NCI-H1436 treated with DMSO at 0.1 percent for 48 hours (cell line): ENCODE data around the gene DCAF10.
"Not testable (repeated sequence)": the region's sequence is repeated elsewhere in the genome, so short reads cannot be mapped to it uniquely, and the experiment has no call there.

Experiments used
- DNase-seq: peaks from one replicate; lab custom pipeline; 2025; lab: John Stamatoyannopoulos, UW

Gene DCAF10

GRCh38 chr9:37790096-37790495 lies 10.5 kb upstream of the DCAF10 start:
- DNase-seq: no peak

DNA sequence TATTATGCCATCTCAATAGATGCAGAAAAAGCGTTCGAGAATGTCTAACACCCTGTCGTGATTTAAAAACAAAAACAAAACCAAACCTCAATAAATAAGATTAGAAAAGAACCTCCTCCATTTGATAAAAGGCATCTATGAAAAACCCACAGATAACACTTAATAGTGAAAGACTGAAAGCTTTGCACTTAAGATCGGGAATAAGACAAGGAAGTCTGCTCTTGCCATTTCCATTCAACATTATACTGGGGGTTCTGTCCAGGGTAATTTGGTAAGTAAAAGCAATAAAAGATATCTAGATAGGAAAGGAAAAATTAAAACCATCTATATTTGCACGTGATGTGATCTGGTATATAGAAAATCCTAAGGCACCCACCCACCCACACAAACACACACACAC lies 8.5 kb upstream of the DCAF10 start:
- no peak for DNase-seq

DNA sequence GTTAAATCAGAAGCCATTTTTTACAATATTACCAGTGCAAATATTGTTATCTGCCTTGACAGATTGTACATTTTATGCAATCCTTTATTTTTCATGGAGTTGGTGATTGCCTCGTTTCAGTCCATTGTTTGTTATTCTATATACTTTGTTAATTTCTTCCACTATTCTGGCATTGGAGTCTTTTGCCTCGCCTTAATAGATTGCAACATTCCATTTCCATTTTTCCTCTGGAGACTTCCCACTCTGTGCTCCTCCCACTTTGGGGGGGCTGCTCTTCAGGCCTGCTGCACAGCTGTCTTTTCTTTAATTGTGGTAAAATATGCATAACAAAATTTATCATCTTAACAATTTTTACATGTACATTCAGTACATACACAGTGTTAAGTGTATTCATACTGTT lies 4.4 kb upstream of the DCAF10 start:
- DNase-seq: no peak

DNA sequence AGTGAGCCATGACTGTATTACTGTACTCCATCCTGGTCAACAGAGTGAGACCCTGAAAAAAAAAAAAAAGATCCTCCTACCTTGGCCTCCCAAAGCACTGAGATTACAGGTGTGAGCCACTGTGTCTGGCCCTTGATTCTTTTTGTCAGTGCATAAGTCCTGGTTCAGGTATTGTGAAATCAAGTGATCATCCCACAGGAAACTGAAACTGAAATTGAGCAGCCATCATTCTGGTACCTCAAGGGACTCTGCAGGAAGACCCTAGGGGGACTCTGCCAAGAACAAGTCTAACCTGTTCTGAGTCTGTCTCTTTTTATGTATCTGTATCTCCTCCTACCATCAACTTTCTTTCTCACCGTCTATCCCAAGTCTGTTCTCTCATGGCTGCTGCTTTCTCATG lies 1.9 kb upstream of the DCAF10 start:
- DNase-seq: no peak

DNA sequence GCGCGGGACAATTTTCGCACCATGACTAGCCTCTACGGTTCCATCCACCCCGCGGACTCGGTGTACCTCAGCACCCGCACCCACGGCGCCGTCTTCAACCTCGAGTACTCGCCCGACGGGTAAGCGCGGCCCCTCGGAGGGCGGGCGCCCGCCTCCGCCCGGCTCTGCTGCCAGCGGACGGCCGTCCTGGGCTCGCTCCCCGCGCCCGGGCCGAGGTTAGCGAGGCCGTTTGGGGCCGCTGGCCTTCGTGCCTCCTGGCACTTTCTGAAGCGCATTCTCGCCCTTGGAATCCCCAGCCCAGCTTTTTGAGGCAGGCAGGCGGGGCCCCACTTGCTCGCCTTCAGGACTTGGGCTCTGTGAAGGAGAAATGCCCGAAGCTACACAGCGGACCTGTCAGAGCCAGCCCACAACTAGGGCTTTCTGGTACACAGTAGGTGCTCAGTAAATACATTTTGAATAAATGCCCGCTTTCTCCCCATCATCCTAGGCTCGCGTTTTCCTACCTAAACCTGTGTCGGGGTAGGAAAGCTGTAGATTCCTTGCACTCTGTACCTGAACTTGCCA lies 772 bp downstream of the DCAF10 start:
- no peak for DNase-seq

DNA sequence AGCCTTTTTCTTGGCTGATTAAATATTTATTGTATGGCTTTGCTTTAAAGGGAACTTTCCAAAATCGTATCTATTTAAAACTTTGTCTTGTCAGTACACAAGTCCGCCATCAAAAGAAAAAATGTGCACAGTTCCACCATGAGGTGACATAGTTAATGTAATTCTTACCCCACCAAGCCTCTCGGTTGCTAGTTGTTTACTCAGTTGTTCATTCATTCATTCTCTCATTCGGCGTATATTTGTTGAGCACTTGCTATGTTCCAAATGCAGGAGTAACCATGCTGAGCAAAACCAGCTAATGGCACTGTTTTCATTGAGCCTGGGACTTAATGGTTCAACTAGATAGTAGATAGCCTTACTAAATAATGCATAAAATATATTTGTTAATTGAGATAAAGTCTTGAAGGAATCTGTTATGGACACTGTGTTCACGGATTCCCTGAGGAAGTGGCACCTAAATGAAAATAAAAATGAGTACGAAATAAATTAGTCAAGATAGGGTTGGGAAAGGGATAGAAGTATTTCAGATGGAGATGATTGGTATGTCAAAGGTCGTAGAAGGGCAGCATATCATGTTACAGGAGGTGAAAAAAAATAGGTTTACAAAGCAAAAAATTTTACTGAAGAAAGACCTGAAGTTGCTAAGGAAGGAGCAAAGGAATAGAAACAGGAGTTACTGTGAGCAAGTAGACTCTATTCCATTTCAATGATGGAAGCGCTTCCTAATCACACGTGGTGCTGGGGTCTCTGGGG lies 1.5 kb downstream of the DCAF10 start:
- no peak for DNase-seq

DNA sequence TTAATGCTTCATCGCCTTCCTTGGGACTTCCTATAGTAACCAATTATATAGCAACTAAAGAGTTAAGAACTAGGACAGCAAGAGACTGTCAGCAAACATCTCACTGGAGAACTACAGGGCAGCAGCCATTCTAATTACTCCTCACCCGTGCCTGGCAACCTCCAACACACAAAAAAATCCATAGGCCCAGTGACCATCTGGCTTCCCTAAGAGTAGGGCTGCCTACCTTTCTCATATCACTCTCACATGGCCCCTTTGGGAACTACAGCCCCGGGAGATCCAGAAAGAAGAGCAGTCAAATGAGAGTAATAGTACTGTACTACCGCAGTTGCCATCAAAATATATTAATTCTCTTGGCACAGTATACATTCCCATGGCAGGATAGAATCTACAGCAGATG lies 5.7 kb downstream of the DCAF10 start:
- no peak for DNase-seq

GRCh38 chr9:37809676-37810075 lies 9.1 kb downstream of the DCAF10 start:
- not testable (repeated sequence) for DNase-seq

GRCh38 chr9:37811906-37812476 lies 11.4 kb downstream of the DCAF10 start:
- no peak for DNase-seq

DNA sequence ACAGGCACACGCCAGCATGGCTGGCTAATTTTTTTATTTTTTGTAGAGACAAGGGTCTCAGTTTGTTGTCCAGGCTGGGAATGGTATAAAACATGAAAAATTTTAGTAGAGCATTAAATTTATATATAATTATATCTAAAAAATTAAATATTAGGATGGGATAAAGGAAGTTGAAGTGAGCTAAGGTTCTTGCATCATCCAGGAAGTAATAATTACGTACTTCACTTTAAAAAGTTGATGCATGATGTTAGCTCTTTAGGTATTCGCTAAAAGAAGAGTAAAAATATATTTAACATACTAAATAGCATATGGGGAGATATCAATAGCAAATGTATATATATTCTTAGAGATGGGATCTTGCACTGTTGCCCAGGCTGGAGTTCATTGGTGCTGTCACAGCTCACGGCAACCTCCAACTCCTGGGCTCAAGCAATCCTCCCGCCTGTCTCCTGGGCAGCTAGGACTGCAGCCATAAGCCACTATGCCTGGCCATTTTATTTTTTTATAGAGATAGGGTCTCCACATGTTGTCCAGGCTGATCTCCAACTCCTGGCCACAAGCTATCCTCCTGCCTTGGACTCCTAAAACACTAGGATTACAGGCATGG lies 12.3 kb downstream of the DCAF10 start:
- no peak for DNase-seq

DNA sequence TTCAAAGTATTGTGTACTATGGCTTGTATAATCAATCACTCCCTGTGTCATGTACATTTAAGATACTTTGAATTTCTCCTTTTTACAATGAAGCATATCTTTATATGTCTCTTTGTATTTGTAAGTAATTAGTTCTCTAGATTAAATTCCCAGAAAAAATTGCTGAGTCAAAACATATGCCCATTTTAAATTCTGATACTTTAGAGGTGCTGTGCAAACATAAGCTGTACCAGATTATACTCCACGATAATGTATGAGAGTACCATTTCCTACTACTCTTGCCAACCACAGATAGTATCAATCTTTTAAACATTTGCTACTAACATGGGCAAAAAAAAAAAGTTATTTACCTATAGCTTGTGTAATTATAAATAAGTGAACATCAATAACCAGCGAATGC lies 18.3 kb downstream of the DCAF10 start:
- DNase-seq: no peak

GRCh38 chr9:37820142-37820541 lies 19.5 kb downstream of the DCAF10 start:
- DNase-seq: no peak

DNA sequence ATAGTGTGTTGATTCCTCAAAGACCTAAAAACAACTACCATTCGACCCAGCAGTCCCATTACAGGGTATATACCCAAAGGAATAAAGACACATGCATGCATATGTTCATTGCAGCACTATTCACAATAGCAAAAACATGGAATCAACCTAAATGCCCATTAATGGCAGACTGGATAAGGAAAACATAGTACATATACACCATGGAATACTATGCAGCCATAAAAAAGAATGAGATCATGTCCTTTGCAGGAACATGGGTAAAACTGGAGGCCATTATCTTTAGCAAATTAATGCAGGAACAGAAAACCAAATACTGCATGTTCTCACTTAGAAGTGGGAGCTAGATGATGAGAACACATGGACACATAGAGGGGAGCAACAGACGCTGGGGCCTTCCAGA lies 24.6 kb downstream of the DCAF10 start:
- not testable (repeated sequence) for DNase-seq

DNA sequence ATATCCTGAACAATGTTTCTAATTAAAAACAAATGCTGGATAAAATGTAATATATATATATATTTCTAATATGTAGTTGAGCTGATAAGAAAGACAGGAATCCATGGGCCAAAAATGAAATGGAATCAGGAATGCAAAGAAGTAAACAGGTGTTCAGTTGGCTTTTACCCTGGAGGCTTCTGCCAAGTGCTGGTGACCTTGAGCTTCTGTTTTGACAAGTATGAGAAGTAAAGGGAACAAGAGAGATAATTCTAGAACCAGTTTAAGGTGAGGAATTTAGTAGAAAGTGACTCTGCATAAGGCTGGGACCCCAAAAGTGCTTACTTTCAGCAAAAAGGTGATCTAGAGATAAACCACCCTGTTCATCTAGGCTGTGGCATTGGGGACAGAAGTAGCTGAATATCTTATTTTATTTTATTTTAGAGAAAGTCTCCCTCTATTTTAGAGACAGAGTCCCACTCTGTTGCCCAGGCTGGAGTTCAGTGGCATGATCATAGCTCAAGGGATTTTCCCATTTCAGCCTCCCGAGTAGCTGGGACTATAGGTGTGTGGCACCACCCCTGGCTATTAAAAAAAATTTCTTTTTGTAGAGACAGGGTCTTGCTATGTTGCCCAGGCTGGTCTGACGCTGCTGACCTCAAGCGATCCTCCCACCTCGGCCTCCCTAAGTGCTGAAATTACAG lies 27.0 kb downstream of the DCAF10 start:
- DNase-seq: no peak

- no peak for DNase-seq
Observed at GRCh38 chr9:37835821-37836220, 35.2 kb downstream of the DCAF10 start.

- no peak for DNase-seq
Observed at GRCh38 chr9:37836386-37836785, 35.8 kb downstream of the DCAF10 start.

- DNase-seq: no peak
Observed at GRCh38 chr9:37839496-37840461, 39.2 kb downstream of the DCAF10 start.

GRCh38 chr9:37840560-37841194 lies 40.1 kb downstream of the DCAF10 start:
- no peak for DNase-seq

- DNase-seq: no peak
Observed at GRCh38 chr9:37852222-37852621, 51.6 kb downstream of the DCAF10 start.

DNA sequence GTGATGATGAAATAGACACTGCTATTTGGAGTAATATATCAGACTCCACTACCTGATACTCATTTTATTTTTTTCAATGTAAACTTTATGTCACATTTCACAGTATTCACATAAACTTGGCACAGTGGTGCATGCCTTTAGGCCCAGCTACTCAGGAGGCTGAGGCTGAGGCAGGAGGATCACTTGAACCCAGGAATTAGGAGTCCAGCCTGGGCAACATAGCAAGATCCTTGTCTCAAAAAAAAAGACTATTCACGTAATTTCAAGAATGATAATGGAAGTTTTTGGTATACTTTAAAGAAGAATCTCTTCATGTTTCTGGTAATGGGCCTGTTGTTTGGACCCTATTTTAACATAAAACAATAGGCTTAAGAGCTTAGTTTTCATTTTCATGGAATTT lies 56.0 kb downstream of the DCAF10 start:
- DNase-seq: no peak

GRCh38 chr9:37859043-37859442 lies 58.4 kb downstream of the DCAF10 start:
- DNase-seq: no peak
